AG09309 (cell line): ENCODE measurements around the gene AIFM3.
A peak's percentile ranks its signal among the peaks of the same experiment; 100 is the strongest.
"Not testable (repeated sequence)": the region's sequence is repeated elsewhere in the genome, so short reads cannot be mapped to it uniquely, and the experiment has no call there.

Experiments
- DNase-seq: peaks from one replicate; pipeline ENCODE4 v3.0.0-alpha.2; 2010; ENCODE audit warnings: low read depth
- H3K4me3 ChIP-seq: 2 replicates; pipeline ENCODE4 v1.5.1; 2011; ENCODE audit warnings: mild to moderate bottlenecking, low read depth, low read length, moderate library complexity; ENCODE audit not compliant: control insufficient read depth
- CTCF ChIP-seq: IDR thresholded peaks from 2 replicates; pipeline ENCODE4 v1.5.1; 2011; ENCODE audit warnings: mild to moderate bottlenecking, low read depth, low read length, inconsistent platforms; ENCODE audit not compliant: insufficient read depth, control insufficient read depth; ENCODE audit errors: missing control alignments

Gene AIFM3

GRCh38 chr22:21000987-21001600, 34.0 kb downstream of the AIFM3 start:
- peak overlapping the region; percentile 92 for H3K4me3 ChIP-seq
- no peak for TF ChIP-seq CTCF
- no peak for DNase-seq

- TF ChIP-seq CTCF, result no peak
- H3K4me3 ChIP-seq, result peak within 1 kb of the TSS; percentile 92
- DNase-seq, result peak; percentile 70
Measured at GRCh38 chr22:21001601-21002325, 34.7 kb downstream of the AIFM3 start, which contains the start of gene THAP7. Gene THAP7, minus strand, starts transcription at chr22:21002118. Its CDS starts 207 bp downstream, at chr22:21001911.

- TF ChIP-seq CTCF, result no peak
- no peak for DNase-seq
- H3K4me3 ChIP-seq, result no peak overlapping the region
Measured at GRCh38 chr22:21003782-21004181, 36.7 kb downstream of the AIFM3 start.

- DNase-seq, H3K4me3 ChIP-seq: not testable (repeated sequence)
Measured at GRCh38 chr22:21009208-21009607, 42.2 kb downstream of the AIFM3 start.

GRCh38 chr22:21009638-21010425, 42.8 kb downstream of the AIFM3 start:
- DNase-seq, result no peak
- no peak overlapping the region for H3K4me3 ChIP-seq
- TF ChIP-seq CTCF, result no peak

GRCh38 chr22:21010426-21011113, 43.5 kb downstream of the AIFM3 start:
- no peak for TF ChIP-seq CTCF
- H3K4me3 ChIP-seq, result no peak overlapping the region

More at GRCh38 chr22:21010426-21011113, 43.5 kb downstream of the AIFM3 start:
- DNase-seq, result no peak
